Stimulated activated CD4-positive, alpha-beta T cell treated with anti-CD3 and anti-CD28 coated beads, Interleukin-15, amount 100 ng/mL, for 1 hour (primary cell): Measurements from ENCODE around the gene RNF152.
"Not testable (repeated sequence)": the region's sequence is repeated elsewhere in the genome, so short reads cannot be mapped to it uniquely, and the experiment has no call there.

ENCODE experiments used
- DNase-seq, 2 donors: peaks; one replicate each; pipeline ENCODE4 v3.0.0-alpha.2; 2020; ENCODE audit warnings: low read depth in 1 of 2, low spot score in 1 of 2

The RNF152 gene

GRCh38 chr18:61822879-61823278, 69.9 kb downstream of the RNF152 start:
- DNase-seq = no peak

GRCh38 chr18:61821748-61822147, 71.1 kb downstream of the RNF152 start:
- DNase-seq = no peak

- no peak for DNase-seq
These were observed 71.9 kb downstream of the RNF152 start for GRCh38 chr18:61820882-61821281.

- DNase-seq = no peak
These were observed 75.7 kb downstream of the RNF152 start for GRCh38 chr18:61817086-61817485.

- no peak for DNase-seq
These were observed 76.8 kb downstream of the RNF152 start for GRCh38 chr18:61815885-61816470.

GRCh38 chr18:61808286-61808685, 84.5 kb downstream of the RNF152 start:
- DNase-seq = no peak

- DNase-seq = no peak
These were observed 89.4 kb downstream of the RNF152 start for GRCh38 chr18:61803393-61803792.

- no peak for DNase-seq
These were observed 94.9 kb downstream of the RNF152 start for GRCh38 chr18:61797696-61798590.

GRCh38 chr18:61791031-61791430, 101.8 kb downstream of the RNF152 start:
- no peak for DNase-seq

- not testable (repeated sequence) for DNase-seq
These were observed 105.7 kb downstream of the RNF152 start for GRCh38 chr18:61787011-61787670.

- DNase-seq = no peak
These were observed 107.2 kb downstream of the RNF152 start for GRCh38 chr18:61785588-61785987.

- DNase-seq = no peak
These were observed 108.0 kb downstream of the RNF152 start for GRCh38 chr18:61784834-61785233.

GRCh38 chr18:61782545-61782944, 110.3 kb downstream of the RNF152 start:
- DNase-seq = no peak

GRCh38 chr18:61776201-61776600, 116.6 kb downstream of the RNF152 start:
- not testable (repeated sequence) for DNase-seq

- DNase-seq = no peak
These were observed 118.0 kb downstream of the RNF152 start for GRCh38 chr18:61774846-61775245.

GRCh38 chr18:61772293-61772848, 120.4 kb downstream of the RNF152 start:
- DNase-seq = no peak

GRCh38 chr18:61771861-61772260, 120.9 kb downstream of the RNF152 start:
- no peak for DNase-seq

GRCh38 chr18:61770279-61770678, 122.5 kb downstream of the RNF152 start:
- DNase-seq = no peak

GRCh38 chr18:61766266-61766884, 126.4 kb downstream of the RNF152 start:
- no peak for DNase-seq

- DNase-seq = no peak
These were observed 127.7 kb downstream of the RNF152 start for GRCh38 chr18:61765097-61765496.

GRCh38 chr18:61764381-61764780, 128.4 kb downstream of the RNF152 start:
- DNase-seq = no peak
